ENCODE measurements around the gene HOATZ.

The HOATZ gene

GRCh38 chr11:111585371-111585770, 70.8 kb downstream of the HOATZ start:
- peak; percentile 80 for DNase-seq

GRCh38 chr11:111586388-111586831, 71.8 kb downstream of the HOATZ start:
- peak; percentile 44 for DNase-seq
